Left lobe of liver (tissue), 2 donors: Measurements from ENCODE around the gene BRD7. TPM values are rescaled to one million over a fixed set of nuclear protein-coding genes. Genes with fewer than 3 reads are reported as not detected.
"Not testable (repeated sequence)": the region's sequence is repeated elsewhere in the genome, so short reads cannot be mapped to it uniquely, and the experiment has no call there.

Experiments
- ATAC-seq: fragments of 200-7000 bp; cut with Tn5 transposase; one replicate; pipeline ENCODE4 v1.9.1; 2020; ENCODE audit warnings: mild to moderate bottlenecking, moderate library complexity
- DNase-seq: peaks from one replicate; pipeline ENCODE4 v3.0.0-alpha.2; 2020; ENCODE audit warnings: low spot score
- total RNA-seq: library from RNA; stranded (reverse); gene quantifications from one replicate; pipeline ENCODE4 v1.2.1, GENCODE V29; 2021
- donor health status: DM: no; HTN: no; CAD: no; lungs with moderate emphysema.
- donor health status: DM: no; HTN: yes; CAD: no.

Gene BRD7
- total RNA-seq, 1 donor from 2014 or later, result 17.9 TPM

DNA sequence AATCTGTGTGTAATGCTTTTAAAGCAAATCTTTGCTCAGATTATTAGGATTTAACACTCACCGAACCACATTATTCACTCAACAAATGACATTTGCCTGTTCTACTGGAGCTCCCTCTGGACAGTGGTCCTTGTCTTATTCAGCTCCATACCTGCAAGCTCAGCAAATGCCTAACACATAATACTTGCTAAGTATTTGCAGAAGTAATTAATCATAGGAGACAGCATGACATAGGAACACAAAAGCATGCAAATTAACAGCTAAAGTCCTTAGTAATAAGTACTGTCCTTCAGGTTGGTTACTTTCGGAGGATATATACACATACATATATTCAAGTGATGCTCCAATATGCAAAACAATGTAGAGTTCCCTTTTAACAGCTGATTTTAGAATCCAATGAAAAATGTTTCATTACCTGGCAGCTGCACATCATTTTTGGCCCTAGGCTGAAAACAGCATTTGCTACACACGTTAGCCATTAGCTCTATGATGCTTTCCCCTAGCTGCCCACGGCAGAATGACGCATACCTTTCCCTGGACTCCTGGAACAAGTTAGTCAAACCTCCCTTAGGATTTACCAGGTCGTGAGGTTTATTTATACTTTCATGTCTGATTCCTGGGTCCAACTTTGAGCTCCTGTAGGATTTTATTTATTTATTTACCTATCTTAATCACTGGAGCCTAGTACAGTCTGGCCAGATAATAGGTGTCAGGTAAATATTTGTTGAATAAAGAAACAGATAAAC lies 8.6 kb downstream of the BRD7 start:
- ATAC-seq, result no peak
- no peak for DNase-seq

DNA sequence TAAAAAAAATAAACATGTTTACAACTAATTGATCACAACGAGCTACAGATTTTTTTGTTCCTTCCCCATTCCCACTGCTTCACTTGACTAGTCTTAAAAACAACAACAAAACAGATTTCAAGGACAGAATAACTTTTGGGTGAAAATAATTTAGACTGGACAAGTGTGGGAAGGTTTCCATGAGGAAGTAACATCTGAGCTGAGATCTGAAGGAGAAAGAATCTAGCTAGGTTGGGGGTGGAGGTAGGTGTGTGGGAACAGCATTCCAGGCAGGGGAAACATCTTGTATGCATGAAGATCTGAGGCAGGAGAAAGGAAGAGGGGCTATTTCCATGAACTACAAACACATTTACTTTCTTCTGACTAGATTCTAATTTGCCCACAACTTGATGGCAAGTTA lies 9.2 kb downstream of the BRD7 start:
- no peak for DNase-seq
- ATAC-seq, result no peak

DNA sequence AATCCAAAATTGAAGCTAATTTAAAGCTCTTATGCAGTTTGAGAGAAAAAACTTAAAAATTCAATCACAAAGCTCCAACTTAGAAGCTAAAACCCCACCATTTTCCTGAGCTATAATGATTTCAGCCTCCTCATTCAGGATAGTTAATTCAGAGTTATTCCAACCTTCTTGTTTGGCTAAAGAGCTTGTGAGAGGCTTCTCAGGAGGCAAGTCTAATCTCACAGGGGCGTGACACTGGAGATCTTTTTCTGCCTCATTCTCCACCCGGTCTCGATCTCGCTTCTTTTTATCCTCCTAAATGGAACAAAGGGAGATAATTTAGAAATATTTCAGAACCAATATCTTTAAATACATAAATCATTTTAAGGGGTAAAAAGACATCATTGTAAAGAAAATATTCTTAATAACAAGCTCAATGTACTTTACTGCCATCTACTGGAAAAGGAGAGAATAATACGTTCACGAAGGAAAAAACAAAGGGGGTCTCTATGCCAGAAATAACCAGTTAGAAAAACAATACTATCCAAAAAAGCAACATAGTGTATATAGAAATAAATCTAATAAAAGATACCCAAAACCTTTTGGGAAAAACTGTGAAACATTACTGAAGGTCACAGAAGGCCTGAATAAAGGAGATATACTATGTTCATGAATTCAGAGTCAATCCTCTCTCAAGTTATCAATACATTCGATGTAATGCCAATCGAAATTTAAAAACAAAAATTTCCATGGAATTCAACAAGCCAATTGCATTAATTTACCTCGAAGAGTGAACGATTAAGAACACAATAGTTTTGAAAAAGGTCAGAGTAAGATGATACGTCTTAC lies 13.9 kb downstream of the BRD7 start:
- DNase-seq (no peak), ATAC-seq (peak; percentile 36)

DNA sequence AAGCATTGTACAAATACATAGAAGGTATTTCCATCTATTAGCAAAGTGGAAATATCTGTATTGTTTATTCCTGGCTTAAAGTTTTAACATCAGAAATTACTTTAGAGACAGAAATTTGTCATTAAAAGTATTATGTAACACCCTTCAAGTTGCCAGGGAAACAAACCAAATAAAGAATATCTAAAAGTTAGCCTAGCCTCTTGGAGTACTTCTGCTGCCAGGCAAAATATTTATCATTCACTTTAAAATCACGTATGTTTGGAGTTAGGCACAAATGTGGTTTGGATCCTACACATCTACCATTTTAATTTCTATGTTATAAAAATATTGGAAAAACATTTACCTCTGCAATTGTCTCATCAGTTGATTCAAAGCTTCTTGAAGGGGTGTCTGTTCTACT lies 14.7 kb downstream of the BRD7 start:
- ATAC-seq, result no peak
- DNase-seq, result no peak

DNA sequence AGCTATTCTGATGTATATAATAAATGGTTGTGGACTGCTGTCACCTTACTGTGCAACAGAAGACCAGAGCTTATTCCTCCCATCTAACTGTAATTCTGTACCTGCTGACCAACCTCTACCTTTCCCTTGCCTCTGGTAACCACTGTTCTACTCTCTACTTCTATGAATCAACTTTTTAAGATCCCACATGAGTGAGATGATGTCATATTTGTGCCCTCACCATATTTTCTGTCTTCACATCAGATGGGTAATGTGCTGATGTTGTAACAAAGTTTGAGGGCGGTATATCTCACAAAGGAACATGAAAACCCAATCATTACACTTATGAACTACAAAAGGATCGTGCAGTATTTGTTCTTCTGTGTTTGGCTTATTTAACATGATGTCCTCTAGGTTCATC lies 16.8 kb downstream of the BRD7 start:
- no peak for ATAC-seq
- DNase-seq, result no peak

DNA sequence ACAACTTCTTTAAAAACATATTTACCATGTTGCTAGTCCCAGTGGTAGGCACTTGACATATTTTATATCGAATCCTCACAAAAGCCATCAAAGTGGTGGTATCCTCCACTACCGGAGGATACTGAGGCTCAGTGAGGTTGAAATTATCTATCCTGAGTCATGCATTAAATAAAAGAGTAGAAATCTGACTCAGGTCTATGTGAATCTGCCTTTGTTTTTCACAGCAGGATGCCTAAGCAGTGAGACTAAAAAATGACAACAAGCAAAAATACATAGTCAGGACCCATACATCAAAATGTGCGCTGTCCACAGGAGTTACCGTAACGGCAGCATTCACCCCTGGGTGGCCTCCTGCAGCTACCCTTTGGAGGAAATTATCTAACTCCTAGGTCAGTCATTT lies 17.7 kb downstream of the BRD7 start:
- DNase-seq (no peak), ATAC-seq (no peak)

DNA sequence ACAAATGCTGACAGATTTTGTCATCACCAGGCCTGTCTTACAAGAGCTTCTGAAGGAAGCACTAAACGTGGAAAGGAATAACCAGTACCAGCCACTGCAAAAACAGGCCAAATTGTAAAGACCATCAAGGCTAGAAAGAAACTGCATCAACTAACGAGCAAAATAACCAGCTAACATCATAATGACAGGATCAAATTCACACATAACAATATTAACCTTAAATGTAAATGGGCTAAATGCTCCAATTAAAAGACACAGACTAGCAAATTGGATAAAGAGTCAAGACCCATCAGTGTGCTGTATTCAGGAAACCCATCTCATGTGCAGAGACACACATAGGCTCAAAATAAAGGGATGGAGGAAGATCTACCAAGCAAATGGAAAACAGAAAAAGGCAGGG lies 23.6 kb downstream of the BRD7 start:
- ATAC-seq, result not testable (repeated sequence)

DNA sequence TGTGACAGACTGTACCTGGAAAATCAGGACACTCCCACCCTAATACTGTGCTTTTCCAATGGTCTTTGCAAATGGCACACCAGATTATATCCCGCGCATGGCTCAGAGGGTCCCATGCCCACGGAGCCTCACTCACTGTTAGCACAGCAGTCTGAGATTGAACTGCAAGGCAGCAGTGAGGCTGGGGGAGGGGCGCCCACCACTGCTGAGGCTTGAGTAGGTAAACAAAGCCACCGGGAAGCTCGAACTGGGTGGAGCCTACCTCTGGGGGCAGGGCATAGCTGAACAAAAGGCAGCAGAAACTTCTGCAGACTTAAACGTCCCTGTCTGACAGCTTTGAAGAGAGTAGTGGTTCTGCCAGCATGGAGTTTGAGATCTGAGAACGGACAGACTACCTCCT lies 25.2 kb downstream of the BRD7 start:
- not testable (repeated sequence) for DNase-seq

More for the DNA sequence above, 23.6 kb downstream of the BRD7 start:
- DNase-seq, result not testable (repeated sequence)

DNA sequence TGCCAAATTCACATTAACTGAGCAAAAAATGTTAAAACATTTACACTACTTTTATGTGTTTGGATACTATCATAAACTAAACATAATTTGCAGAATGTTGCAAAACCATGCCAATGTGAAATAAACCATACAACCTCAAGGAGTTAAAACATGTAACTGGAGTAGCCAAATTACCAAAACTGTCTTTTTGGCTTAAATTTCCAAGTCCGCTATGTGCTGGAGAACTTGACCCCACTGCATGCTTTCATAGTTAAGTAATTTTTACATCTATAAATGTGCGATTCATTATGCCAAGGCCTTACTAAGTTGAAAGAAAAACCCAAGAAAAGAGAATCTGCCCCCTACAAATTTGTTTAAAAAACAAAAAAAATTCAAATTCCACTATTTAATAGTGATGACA lies 28.2 kb downstream of the BRD7 start:
- DNase-seq (no peak), ATAC-seq (no peak)

More for the DNA sequence above, 25.2 kb downstream of the BRD7 start:
- ATAC-seq, result not testable (repeated sequence)

DNA sequence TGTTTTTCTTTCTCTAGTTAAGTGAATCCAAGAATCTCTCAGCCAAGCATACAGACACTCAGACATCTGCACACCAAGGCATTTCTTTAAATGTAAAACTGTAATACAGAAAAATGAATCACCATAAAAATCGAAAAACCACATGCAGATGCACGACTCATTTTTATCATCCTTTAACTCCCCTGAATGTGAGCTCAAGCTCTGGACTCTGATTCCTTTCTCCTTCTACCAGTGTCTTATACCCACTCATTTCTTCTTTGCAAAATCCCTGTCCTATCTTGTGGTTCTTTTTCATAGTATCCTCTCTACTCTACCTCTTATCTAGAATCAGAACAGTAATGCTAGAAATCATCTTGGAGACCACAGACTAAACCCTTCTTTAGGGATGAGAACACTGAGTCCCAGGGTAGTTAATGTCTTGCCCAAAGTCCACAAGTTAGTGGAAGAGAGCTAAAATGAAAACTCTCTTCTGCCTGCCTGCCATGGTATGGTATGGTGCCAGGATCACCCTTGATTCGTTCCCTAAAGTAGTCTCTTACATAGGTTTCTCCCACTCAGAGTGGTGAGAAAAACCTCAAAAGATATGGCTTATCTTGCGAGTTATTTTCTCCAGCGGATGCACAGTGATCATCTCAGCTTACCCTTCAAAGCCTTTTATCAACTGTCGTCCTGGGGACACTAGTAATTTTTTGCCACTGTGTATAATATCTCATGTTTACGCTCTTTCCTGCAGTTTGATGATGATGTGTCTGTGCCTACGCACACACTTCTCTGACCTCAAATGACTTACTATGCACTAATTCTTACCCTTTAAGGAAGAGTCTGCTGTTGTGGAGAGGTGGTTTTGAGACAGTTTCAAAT lies 30.2 kb downstream of the BRD7 start:
- DNase-seq (no peak), ATAC-seq (no peak)

DNA sequence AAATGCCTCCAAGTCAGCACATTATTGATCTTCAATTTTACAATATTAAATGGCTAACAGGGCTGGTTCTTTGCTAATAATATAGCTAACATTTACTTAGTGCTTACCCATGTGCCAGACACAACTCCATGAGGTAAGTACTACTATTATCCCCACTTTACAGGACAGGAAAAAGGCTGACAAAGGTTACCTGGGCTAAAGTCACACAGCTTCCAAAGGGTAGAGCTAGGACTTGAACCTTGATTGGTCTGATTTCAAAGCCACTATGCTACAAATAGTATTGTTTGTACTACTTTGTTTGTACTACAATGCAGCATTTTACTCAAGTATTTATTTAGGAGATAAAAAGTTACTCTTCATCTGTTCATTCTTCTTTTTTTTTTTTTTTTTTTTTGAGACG lies 31.9 kb downstream of the BRD7 start:
- DNase-seq, result no peak
- ATAC-seq, result peak; percentile 38

DNA sequence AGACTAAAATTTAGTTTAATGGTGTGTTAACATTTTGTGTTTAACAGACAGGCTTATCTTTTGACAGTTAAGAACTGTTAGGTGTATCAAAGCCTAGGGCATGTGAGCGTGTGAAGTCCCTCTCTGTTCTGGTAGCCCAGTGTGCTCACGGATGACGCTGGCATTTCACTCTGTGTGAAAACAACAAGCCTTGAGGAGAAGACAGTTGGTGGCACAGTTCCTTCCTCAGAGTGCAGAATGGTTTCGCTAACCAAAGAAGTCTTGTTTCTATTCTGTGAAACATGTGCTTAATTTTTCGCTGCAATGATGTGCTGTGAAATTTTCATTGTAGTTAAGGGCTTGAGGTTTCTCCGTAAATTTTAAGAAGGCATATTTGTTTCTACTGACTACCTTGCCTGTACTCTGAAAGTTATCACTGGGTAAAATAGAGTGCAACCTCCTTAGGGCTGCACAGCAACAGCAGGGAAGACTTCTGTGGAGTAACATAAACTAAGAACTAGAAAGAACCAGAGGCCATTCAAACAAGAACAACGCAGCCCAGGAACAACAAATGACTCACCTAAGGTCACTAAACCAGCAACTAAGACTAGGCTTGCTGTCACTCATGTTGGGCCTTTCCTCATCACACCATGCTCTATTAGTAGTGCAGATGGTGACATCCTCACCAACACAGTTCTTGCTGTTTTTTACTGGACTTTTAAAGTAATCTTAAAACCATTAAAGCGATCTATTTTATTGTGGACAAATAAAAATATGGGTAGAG lies 33.4 kb downstream of the BRD7 start:
- no peak for DNase-seq
- ATAC-seq, result no peak

DNA sequence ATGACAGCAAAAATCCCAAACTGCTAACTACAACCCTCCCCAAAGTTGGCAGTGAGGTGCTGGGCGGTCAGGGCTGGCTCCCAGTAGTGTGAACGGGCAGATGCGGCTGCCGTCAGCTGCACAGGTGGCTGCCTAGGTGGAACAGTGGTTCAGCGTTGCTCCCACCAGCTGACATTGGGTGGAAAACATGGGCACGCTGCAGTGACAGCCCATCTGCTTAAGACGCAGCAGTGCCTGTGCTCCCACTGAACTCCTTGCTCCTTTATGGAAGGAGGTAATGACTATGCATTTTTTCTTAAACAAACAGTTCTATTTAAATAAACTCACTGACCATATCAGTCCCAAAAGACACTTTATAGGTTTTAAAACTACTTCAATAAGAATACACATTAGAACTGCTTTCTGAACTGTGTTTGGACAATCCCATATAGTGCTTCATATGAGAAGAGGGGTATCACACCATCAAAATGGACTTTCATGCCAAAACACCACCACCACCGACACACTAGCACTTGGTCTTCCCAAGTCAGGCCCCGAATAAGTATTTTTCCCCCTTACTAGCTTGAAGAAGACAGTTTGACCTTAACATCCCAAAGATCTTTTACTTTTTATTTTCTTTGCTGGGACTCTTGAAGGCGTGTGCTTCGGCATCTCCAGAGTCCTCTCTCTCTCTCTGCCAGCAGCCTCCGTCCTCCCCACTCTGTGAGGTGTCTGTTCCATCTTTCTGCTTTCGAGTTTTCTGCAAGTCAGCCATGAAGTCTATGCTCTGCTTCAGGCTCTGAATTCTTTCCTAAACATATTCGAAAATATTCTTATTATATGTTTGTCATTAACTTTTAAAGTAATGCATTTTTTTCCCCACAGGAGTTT lies 34.4 kb downstream of the BRD7 start:
- DNase-seq (no peak), ATAC-seq (no peak)

DNA sequence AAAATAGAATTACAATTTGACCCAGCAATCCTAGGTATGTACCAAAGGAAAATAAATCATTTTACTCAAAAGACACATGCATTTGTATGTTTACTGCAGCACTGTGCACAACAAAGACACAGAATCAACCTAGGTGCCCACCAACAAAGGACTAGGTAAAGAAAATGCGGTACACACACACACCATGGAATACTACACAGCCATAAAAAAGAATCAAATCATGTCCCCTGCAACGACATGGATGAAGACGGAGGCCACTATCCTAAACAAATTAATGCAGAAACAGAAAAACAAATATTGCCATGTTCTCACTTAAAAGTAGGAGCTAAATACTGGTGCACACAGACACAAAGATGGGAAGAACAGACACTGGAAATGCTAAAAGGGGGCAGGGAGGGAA lies 36.2 kb downstream of the BRD7 start:
- no peak for ATAC-seq

DNA sequence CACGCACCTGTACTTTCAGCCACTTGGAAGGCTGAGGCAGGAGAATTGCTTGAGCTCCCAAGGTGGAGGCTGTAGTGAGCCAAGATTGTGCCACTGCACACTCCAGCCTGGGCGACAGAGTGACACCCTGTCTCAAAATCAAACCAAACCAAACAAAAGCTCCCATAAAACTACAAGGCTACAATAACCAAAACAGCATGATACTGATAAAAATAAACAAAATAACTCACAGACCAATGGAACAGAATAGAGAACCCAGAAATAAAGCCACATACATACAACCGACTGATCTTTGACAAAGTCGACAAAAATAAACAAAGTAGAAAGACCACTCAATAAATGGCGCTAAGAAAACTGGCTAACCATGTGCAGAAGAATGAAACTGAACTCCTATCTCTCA lies 37.2 kb downstream of the BRD7 start:
- ATAC-seq (no peak), DNase-seq (no peak)

More for the DNA sequence above, 36.2 kb downstream of the BRD7 start:
- DNase-seq, result no peak

DNA sequence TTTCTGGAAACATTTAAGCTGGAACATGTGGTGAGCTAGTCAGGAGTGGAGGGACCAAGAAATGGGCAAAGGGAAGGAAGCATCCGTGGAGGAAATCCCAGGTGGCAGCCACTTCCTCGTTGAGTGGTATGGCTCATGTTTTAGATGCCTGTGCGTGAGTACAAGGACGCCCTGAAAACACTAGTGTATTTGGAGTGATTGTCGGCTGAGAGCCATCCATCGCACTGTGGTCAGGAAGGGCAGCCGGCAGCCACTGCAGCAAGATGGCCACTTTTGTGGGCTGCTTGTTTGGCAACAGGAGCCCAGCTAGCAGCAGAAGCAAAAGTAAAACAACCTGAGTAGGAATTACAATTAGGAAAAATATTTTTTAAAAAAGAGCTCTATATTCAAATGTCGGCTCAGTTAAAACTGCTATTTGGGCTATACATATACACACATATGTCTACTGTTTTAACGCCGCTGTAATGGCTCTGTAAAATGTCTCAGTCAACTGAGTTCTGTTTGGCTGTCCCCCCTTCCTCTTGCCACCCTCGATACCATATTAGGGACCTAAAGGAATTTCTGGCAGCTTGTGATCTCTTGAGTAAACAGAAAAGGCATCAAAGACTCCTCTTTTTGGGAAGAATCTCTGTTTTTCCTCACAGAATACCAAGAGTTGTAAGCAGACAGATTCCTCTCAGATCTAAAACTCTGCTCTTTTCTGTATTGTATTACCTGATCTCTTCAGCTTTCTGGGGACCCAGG lies 39.2 kb downstream of the BRD7 start:
- ATAC-seq (no peak), DNase-seq (no peak)

DNA sequence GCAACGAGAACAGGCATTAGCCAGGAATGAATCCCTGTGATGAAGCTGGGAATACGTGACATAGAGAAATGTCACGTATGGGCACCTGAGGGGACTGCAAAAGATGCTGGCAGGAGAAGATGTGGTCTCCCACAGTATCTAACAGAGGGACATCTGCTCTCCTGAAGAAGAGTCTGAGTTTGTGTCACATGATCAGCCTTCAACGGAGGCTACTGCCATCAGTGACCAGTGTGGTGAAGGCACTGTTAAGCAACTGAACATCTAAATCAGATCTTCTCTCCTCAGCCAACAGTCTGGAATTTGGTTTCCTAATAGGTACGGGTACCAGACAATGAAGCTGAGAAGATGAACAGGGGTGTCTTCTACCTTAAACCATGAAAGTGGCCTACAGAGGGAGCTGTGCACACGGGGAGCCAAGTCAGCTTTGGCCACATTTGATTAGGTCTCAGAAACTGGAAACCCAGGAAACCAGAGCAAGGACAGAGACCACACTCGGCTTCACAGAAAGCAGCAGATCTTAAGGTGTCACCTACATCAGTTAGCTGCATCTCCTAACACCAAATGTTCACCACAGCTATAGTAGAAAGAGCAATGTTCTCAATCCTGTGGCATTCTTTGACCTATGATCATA lies 41.8 kb downstream of the BRD7 start:
- ATAC-seq (peak; percentile 78), DNase-seq (no peak)

DNA sequence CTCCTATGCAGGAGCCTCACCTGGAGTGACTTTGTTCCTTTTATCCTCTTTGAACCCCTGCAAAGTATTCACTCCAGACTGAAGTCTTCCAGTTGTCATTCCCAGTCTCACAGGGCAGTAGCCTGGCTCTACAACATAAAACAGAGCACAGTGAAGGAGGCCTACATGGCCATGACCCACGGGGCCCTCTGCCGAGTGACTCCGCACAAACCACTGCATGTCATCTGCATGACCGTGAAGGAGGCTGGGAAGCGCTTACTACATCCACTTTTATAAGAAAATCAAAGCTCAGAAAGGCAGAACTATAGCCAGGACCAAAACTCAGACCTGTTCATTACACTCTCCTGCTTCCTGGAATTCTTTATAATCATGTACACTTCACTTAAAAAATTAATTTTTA lies 42.5 kb downstream of the BRD7 start:
- ATAC-seq, result no peak

More for the DNA sequence above, 42.5 kb downstream of the BRD7 start:
- no peak for DNase-seq
